Left ventricle myocardium superior (tissue), 1 donor: ENCODE results near the gene HEBP1. TPM values are rescaled to one million over a fixed set of nuclear protein-coding genes. Genes with fewer than 3 reads are reported as not detected.
A peak's percentile ranks its signal among the peaks of the same experiment; 100 is the strongest.

Experiments used
- ATAC-seq: fragments of 200-7000 bp; cut with Tn5 transposase; one replicate; pipeline ENCODE4 v1.9.1; 2020; ENCODE audit warnings: mild to moderate bottlenecking, moderate library complexity
- DNase-seq: peaks from one replicate; pipeline ENCODE4 v3.0.0-alpha.2; 2020
- intact Hi-C: fragments of 100-400 bp; cut with micrococcal nuclease; formaldehyde crosslinking; loops from one replicate; pipeline ENCODE4 v1.11.0; 2022
- total RNA-seq: library from RNA; stranded (reverse); fragmentation: NEBNext Ultra II Directional; extraction: Animal tissue kit (Norgen Biotek cat#: 25700); gene quantifications from one replicate; pipeline ENCODE4 v1.2.1, GENCODE V29; 2021
- donor health status: DM: no; HTN: yes; CAD: no; lungs with severe emphysema.

HEBP1 gene
- total RNA-seq, 1 donor from 2014 or later = 68.3 TPM

DNA sequence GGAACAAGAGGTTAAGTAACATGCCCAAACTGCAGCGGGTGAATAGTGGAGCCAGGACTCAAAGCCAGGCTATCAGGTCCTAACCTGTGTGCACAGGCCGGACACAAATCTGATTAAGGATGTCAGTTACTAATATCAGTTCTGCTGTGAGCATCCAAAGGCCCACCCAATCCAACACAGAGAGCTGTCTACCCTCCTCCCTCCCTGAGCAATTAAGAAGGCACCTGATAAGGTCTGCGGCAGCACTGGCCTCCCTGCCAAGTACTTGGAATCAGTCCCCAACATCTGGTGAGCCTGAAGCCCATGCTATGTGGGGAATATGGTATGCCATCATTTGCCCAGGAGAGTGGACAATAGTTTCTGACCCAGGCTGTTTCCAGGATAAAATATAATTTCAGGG lies 3.9 kb downstream of the HEBP1 start:
- DNase-seq (no peak), ATAC-seq (no peak)
- intact Hi-C loops = no loop called here

DNA sequence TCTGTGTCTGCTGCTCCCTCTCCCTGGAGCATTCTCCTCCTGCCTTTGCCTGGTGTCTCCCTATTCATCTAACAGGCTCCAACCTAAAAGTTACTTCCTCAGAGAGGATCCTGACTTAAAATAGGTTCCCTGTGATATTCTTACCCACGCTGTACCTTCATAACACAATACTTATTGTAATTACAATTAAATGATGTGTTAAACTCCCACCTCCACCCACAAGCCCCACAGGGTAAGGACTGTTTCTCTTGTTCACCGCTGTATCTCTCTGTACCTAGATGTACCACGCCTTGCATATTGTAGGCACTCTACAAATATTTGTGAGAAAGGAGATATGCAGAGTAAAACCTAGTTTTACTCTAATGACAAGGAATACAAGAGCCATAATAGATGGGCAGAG lies 5.0 kb downstream of the HEBP1 start:
- intact Hi-C loops = no loop called here
- DNase-seq = no peak

DNA sequence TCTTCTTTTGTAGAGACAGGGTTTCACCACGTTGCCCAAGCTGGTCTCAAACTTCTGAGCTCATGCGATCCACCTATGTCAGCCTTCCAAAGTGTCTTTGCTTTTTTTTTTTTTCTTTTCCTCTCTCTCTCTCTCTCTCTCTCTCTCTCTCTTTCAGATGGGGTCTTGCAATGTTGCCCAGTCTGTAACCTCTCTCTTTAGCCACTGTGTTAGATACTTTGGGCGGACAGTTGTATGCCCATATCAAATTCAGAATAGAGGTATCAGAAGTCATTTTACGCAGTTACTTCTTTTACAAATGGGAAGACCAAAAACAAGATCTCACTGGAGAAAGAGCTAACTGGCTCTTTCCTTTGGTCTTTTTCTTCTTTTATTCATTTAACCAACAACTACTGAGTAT lies 6.7 kb downstream of the HEBP1 start:
- no peak for ATAC-seq

More for the DNA sequence above, 5.0 kb downstream of the HEBP1 start:
- ATAC-seq = no peak

DNA sequence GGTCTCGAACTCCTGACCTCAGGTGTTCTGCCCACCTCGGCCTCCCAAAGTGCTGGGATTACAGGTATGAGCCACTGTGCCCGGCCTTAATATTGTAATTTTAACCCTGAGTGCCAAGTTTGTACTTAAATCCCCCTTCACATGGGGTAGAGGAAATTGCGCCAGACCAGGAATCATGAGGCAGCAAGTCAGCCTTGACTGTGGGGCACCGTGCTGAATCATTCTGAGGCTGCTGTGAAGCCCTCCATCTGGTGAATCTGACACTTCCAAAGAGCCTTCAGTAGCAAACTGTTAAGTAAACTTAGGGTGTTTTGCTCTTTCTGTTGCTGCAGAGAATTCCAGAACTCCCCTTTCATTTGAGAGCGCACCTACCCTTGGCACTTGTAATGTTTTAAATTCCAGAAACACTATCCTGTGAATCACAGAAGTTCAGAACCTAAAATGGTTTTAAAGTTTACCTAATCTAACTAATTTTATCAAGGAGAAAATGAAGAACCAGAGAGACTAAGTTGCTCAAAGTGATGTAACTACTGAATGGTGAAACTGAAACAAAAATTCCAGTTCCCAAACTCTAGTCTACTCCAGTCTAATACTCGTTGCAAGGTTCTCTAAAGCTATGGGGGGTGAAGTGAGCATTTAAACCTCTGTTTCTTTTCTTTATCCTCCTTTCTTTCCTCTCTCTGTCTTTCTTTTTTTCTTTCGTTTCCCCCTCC lies 7.5 kb downstream of the HEBP1 start:
- ATAC-seq (peak; percentile 76), DNase-seq (peak; percentile 41)
- intact Hi-C loops = no loop called here

More for the DNA sequence above, 6.7 kb downstream of the HEBP1 start:
- intact Hi-C loops = no loop called here
- no peak for DNase-seq

DNA sequence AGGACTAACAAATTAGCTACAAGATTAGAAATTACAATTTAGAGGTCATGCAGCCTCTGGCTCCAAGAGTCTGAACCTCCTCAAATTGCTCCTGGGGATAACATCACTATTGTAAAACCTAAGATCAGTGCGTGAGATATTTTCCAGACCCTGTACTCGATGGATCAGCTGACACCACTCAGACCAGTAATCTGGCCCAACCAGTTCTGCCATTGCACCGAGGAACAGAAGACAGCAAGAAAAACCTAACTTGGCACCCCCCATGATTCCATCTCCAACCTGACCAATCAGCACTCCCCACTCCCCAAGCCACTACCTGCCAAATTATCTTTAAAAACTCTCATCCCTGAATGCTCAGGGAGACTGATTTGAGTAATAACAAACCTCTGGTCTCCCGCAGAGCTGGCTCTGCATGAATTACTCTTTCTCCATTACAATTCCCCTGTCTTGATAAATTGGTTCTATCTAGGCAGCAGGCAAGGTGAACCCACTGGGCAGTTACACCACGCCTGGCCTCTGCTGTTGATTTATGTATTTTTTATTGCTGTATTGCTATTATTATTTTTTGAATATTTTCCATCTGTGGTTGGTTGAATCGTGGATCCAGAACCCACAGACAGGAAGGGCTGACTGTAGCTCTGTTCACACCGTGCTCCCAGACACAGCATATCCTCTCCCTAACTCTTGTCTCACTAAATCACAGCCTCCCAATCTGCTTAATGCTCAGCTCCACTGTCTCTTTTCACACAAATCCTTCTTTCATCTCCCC lies 9.2 kb downstream of the HEBP1 start:
- intact Hi-C loops = no loop called here
- DNase-seq = no peak
- no peak for ATAC-seq

DNA sequence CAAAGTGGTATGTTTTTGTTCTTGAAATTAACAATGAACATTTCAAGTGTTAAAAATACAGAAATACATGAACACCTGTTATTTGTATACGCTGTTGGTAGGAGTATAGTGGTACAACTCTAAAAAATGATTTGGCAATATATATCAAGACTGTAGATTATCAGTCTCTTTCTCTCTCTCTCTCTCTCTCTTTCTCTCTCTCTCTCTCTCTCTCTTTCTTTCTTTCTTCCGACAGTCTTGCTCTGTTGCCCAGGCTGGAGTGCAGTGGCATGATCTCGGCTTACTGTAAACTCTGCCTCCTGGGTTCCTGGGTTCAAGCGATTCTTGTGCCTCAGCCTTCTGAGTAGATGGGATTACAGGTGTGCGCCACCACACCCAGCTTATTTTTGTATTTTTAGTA lies 12.6 kb downstream of the HEBP1 start:
- ATAC-seq = no peak
- no peak for DNase-seq
- intact Hi-C loops = loop anchor here (5.0 kb wide), 1 partner anchor 220 kb away; no protein-coding TSS in a partner anchor

DNA sequence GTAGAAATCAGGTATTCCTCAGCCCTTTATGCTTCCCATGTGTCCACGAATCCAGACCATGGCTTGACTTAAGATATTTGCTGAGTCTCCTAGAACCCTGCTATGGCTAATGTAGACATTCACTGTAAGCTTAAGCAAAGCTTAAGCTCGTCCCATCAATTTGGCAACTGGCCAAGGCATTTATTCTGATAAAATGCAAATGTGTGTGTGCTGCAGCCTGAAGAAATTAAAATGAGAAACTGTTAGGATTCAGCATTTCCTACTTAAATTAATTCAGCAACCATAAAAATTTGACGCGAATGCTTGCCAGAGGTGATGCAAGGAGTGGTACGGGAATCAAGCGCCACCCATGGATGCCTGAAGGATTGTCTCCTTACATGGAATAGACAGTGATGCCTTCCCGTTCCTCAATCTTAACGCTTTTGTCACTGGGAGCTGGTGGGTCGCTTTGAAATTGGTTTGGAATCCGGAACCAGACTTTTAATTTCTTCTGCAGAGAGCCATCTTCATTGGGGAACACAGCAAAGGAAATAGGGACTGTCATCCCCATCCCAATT lies 13.2 kb downstream of the HEBP1 start:
- ATAC-seq (no peak), DNase-seq (no peak)
- intact Hi-C loops = loop anchor here (5.0 kb wide), 1 partner anchor 220 kb away; no protein-coding TSS in a partner anchor

DNA sequence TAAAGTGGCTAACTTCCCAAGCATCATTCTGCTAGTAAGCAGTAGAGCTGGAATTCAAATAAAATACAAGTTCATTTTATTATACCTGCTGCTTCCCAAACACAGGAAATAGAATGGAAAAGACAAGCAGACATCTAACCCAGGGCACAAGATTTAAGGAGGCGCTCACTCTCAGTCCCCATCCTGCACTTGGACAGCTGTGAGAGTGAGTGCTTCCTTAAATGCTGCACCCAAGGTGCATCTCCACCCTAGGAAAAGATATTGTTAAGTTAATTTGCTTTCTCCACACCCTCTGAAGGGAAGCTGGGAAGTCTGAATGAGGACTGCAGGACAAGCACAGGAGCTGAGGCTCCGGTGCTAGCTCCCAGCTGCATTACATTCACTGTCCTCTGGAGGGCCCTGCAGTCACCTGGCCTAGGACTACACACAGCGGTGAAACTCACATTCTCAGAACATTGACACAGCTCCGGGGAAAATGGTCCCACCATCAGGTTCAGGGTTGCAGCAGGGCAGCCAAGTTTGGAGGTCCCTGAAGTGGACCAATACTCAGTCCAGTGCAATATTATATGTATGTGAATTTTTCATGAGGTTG lies 14.2 kb downstream of the HEBP1 start:
- DNase-seq (no peak), ATAC-seq (peak; percentile 45)
- intact Hi-C loops = loop anchor here (5.0 kb wide), 1 partner anchor 221 kb away; no protein-coding TSS in a partner anchor

DNA sequence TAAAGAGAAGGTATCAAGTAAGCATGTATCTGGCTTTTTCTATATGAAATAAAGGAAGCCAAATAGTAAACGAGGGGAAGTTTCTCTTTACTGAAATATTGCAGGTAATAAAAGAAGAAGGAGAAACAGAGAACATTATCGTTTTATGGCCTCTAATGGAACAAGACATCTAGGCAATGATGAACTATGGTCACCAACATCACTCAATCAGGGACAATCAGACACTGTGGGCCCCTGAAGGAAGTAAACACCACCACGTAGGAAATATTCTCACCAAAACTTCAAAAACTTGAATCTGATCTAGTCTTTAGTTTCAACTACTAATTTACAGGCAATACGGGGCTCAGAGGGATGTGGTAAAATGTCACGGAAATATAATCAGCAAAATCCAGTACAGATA lies 15.9 kb downstream of the HEBP1 start:
- intact Hi-C loops = no loop called here
- no peak for ATAC-seq
- DNase-seq = no peak

DNA sequence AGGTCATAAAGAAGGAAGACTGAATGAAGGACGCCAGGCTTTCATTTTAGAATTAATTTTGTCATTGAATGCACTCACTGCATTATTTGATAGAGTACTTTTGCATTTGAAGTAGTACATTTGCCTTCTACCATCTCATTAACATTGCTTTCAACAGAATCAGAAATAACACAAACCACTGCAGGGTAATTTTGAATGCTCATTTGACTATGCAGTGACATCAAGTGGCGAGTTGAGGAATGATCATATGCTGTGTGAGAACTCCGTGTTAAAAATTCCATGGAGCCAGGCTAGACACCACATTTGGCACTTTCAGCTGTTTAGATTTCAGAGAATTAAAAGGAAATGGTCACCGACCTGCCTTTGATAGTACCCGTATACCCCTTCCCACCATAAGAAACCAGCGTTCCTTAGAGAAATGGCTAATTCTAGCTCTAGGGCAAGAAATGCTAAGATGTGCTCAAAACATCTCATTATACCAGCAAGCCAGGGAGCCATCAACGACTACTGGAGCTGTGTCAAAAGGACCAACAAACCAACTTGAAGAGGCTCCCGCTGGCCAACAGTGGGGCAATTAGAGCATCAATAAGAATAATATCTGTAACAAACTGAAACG lies 16.5 kb downstream of the HEBP1 start:
- no peak for DNase-seq
- peak; percentile 79 for ATAC-seq

DNA sequence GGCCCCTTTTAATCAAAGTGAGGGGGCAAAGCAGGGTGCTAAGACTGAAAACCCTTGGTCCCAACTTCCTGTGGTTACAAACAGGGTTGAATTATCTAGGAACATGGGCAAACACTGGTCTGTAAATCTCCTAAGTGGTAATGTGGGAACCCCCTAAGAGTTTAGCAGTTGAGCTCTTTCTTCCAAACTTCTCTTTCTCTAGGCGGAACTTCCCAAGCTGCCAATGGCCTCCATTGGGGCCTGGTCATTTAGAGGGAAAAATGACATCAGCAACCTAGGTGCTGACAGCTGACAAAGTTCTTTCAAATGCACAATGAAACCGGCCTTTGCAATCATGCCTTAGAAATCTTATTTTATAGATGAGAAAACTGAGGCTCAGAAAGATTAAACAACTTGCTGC lies 17.7 kb downstream of the HEBP1 start:
- no peak for DNase-seq
- intact Hi-C loops = loop anchor here (2.0 kb wide), 1 partner anchor 66 kb away; no protein-coding TSS in a partner anchor
- no peak for ATAC-seq

More for the DNA sequence above, 16.5 kb downstream of the HEBP1 start:
- intact Hi-C loops = loop anchor here (2.0 kb wide), 1 partner anchor 67 kb away; no protein-coding TSS in a partner anchor

DNA sequence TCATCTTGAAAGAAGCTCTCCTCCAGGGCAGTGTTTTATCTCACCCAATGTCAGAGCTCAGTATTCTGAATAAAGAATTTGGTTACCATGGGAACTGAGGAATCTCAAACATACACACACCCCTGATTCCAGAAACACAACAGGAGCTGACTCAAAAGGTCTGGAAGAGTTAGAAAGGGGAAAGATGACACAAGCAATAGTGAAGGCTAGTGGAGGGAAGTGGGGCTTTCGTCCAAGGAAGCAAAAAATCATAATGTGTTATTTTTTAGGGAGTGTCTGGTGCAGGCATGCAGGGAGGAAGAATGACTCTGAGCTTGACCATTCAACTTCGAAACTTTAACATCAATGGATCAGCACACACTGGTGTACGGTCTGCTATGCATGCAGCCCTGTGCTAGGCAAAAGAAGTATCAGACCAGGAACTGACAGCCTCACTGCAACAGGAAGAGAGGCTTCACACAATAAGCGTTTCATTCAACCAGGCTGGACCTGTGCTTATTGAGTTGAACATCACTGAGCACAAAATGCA lies 20.3 kb downstream of the HEBP1 start:
- DNase-seq = no peak
- peak; percentile 48 for ATAC-seq
- intact Hi-C loops = no loop called here

DNA sequence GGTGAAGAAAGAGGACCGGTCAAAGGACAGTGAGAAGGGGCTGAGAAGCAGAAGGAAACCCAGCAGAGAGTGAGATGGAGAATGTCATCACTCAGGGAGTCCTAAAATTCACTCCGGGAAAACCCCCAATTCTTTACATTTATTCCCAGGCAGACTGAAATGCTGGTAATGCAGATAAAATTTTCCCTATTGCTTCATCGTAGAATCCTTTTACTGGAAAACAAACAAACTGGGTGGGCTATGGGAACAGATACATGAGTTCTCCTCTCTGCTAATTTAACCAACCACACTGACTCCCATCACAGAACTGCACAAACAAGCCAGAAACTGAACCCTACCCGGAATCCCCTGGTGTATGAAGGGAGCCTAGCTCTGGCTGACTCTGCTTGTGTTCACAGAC lies 20.9 kb downstream of the HEBP1 start:
- intact Hi-C loops = no loop called here

DNA sequence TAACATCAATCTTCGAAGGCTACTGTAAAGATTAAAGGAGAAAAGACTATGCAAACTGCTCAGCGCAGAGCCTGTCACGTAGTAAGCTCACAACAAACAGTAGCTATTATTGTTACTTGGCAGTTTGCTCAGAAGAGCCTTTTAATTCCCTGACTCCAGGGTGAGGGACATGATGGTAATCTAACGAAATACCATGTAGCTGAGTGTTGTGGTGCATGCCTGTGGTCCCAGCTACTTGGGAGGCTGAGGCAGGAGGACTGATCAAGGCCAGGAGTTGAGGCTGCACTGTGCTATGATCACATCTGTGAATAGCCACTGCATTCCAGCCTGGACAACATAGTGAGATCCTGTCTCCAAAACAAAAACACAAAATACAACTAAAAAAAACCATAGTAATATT lies 22.8 kb downstream of the HEBP1 start:
- intact Hi-C loops = no loop called here
- DNase-seq (no peak), ATAC-seq (no peak)

More for the DNA sequence above, 20.9 kb downstream of the HEBP1 start:
- DNase-seq (no peak), ATAC-seq (no peak)

DNA sequence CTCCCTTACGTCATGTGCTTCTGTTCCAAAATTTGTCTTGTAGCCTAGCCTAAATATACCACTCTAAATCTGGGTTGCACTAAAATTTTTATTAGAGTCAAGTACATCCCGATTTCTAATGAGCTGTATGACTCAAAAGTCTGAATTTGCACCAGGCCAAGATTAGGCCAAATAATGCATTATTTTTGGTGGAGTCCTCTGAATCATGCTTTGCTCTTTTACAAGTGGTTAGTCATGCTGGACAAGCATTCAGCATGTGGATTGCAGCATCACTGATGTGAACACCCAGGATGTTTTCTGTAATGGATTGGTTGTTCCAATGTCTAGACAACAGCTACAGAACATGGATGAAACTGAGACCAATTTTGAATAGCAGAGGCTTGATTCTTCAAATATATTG lies 23.7 kb downstream of the HEBP1 start:
- DNase-seq (no peak), ATAC-seq (peak; percentile 73)
- intact Hi-C loops = no loop called here

DNA sequence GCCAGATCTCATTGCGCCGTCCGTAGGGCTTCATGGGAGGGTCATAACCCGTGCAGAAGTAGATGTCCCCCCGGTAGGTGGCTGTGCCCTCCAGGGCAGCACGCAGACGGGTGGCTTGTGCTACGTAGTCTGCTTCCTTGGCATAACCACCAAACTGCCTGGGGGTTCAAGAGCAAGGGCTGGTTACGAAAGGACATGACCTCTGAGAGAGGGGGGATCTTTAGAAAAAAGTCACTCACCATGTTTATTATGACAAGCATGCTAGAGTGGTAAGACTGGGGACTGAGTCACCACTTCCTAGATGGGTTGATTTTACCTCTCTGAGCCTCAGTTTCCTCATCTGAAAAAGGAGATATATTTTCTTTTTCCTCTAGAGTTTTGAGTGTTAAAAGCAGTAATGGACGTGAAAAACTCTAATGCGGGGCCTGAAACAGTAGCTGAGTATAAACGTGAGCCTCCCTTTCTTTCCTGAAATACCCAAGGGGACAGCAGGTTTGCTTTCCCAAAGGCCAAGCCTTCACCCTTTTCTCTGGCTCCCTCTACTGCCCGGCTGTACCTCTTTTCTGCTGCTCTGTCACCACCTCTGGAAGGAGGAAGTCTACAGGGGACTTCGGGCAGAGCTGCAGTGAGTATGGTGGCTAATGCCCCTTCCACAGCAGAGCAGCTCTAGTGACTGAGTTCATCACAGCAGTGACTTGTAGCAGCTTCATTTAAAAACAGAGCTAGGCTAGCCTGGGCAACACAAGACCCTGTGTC lies 24.6 kb downstream of the HEBP1 start:
- no peak for DNase-seq
- intact Hi-C loops = no loop called here
- peak; percentile 49 for ATAC-seq

DNA sequence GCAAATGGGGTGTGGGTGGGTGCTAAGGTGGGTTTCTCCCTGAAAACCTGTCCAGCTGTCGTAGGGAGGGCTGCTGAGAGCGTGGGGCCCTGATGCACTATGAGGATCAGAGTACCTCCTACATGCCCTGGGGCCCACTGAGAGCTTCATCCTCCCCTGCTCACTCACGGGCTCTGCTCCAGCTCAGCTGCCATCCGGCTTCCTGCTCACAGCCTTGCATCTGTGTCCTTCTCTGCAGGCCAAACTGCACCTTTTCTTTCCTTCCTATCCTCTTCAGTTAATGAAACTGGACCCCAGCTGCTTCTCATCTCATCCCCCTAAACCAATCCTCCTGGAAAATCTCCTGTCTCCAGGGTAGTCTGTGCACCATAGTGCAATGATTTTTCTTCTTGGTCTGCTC lies 25.9 kb downstream of the HEBP1 start:
- ATAC-seq = no peak
- no peak for DNase-seq
- intact Hi-C loops = no loop called here

DNA sequence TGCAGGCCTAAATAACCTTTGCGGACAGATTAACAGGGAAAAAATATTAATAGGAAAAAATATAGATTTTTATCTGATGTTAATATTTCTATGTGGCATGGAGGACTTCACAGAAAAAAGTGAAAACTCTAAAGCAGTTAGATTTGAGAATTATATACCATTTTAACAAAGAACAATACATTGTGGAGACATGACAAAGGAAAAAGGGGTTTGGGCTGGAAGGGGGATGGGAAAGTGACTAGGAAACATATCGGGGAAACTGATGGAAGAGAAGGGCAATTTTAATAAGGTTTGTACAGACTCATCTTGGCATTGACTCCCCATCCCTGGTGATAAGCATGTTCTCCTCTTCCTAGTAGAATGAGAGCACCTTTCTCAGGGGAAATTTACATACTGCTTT lies 27.0 kb downstream of the HEBP1 start:
- DNase-seq (no peak), ATAC-seq (no peak)
- intact Hi-C loops = no loop called here
